Endothelial cell of umbilical vein (primary cell): ENCODE measurements around the gene REP15. TPM values are rescaled to one million over a fixed set of nuclear protein-coding genes. Genes with fewer than 3 reads are reported as not detected.

Experiments
- BruUV-seq: library from RNA; stranded (reverse); fragments of 400-500 nt; replicated peaks from 2 replicates; lab custom pipeline; 2021; lab: Mats Ljungman, UMichigan
- CTCF ChIA-PET: fragments of 300-600, 350-600 bp; sonication (Branson Sonifier 250); formaldehyde crosslinking; loops from one replicate; lab custom pipeline; 2021; ENCODE audit warnings: antibody characterized with exemption, inconsistent platforms; lab: Charles Lee
- POLR2A ChIA-PET: fragments of 300-600, 350-600 bp; sonication (Branson Sonifier 250); formaldehyde crosslinking; loops from one replicate; lab custom pipeline; 2021; ENCODE audit warnings: antibody characterized with exemption, inconsistent platforms; lab: Charles Lee
- DNase-seq: peaks from one replicate; pipeline ENCODE4 v3.0.0-alpha.2; 2011; ENCODE audit warnings: low read depth, low spot score
- FAIRE-seq: peaks from 2 replicates; lab custom pipeline; 2011; peaks lifted over from hg19 to GRCh38; lab: Jason Lieb, UNC
- H2AFZ ChIP-seq: 2 replicates; pipeline ENCODE4 v1.6.0; 2012; ENCODE audit warnings: low read depth, low read length, control low read depth, inconsistent platforms
- H3K27ac ChIP-seq: 2 replicates; pipeline ENCODE4 v1.5.1; 2011; ENCODE audit warnings: low read depth, mild to moderate bottlenecking, control low read depth, low read length, moderate library complexity; ENCODE audit not compliant: insufficient read depth
- H3K27me3 ChIP-seq, 2 experiments: 2 replicates each; pipeline versions ENCODE4 v1.6.0 to v1.6.1; 2011; ENCODE audit warnings: low read length in 2 of 2, mixed read lengths in 1 of 2; ENCODE audit not compliant: control insufficient read depth in 2 of 2, insufficient read depth in 2 of 2
- H3K36me3 ChIP-seq, 2 experiments: 2 replicates in 1 of 2; 3 replicates in 1 of 2; pipeline ENCODE4 v1.5.1; 2011; ENCODE audit warnings: low read length in 2 of 2, mild to moderate bottlenecking in 1 of 2, moderate library complexity in 1 of 2; ENCODE audit not compliant: control insufficient read depth in 2 of 2, insufficient read depth in 2 of 2; ENCODE audit errors: extremely low read depth in 1 of 2
- H3K4me1 ChIP-seq: 3 replicates; pipeline ENCODE4 v1.5.1; 2011; ENCODE audit warnings: mild to moderate bottlenecking, low read length; ENCODE audit not compliant: control insufficient read depth, insufficient read depth; ENCODE audit errors: extremely low read depth
- H3K4me2 ChIP-seq: 2 replicates; pipeline ENCODE4 v1.6.1; 2011; ENCODE audit warnings: low read length, control low read depth, mixed read lengths; ENCODE audit not compliant: insufficient read depth
- H3K4me3 ChIP-seq, 3 experiments: fragments of 200-600 bp in 1 of 3; sonication (generic), shearing (Covaris generic) in 1 of 3; replicated peaks in 1 of 3; 2 replicates each; pipeline ENCODE4 v1.5.1; 2011 to 2016; ENCODE audit warnings: control low read depth in 3 of 3, low read length in 3 of 3, mild to moderate bottlenecking in 2 of 3, inconsistent platforms in 1 of 3, low read depth in 1 of 3, moderate library complexity in 1 of 3; ENCODE audit not compliant: insufficient read depth in 1 of 3
- H3K79me2 ChIP-seq: 2 replicates; pipeline ENCODE4 v1.6.0; 2012; ENCODE audit warnings: low read length, inconsistent platforms; ENCODE audit not compliant: control insufficient read depth, insufficient read depth
- H3K9ac ChIP-seq: replicated peaks from 2 replicates; pipeline ENCODE3; 2011; ENCODE audit warnings: low read length, control low read depth; ENCODE audit not compliant: insufficient read depth; ENCODE audit errors: extremely low read depth
- H3K9me1 ChIP-seq: replicated peaks from 3 replicates; pipeline ENCODE4 v1.6.0; 2011; ENCODE audit warnings: mild to moderate bottlenecking, low read length; ENCODE audit not compliant: control insufficient read depth, insufficient read depth; ENCODE audit errors: extremely low read depth
- H3K9me3 ChIP-seq: replicated peaks from 2 replicates; pipeline ENCODE4 v1.5.1; 2012; ENCODE audit warnings: low read length, inconsistent platforms; ENCODE audit not compliant: control insufficient read depth, insufficient read depth
- H4K20me1 ChIP-seq: replicated peaks from 2 replicates; pipeline ENCODE3; 2011; ENCODE audit warnings: mild to moderate bottlenecking, low read length; ENCODE audit not compliant: control insufficient read depth, insufficient read depth; ENCODE audit errors: extremely low read depth
- EZH2 ChIP-seq: IDR thresholded peaks from 2 replicates; pipeline ENCODE4 v1.6.1; 2012; ENCODE audit warnings: borderline replicate concordance, low read depth, mild to moderate bottlenecking, moderate library complexity, low read length, inconsistent platforms; ENCODE audit not compliant: severe bottlenecking
- FOS ChIP-seq: IDR thresholded peaks from 2 replicates; pipeline ENCODE4 v1.6.1; 2011; ENCODE audit warnings: mild to moderate bottlenecking, low read length, moderate library complexity, borderline replicate concordance; ENCODE audit not compliant: insufficient read depth
- GATA2 ChIP-seq: IDR thresholded peaks from 2 replicates; pipeline ENCODE4 v1.7.0; 2011; ENCODE audit warnings: low read depth, mild to moderate bottlenecking, moderate library complexity, mixed read lengths, low read length; ENCODE audit not compliant: insufficient read length, insufficient read depth
- JUN ChIP-seq: IDR thresholded peaks from 2 replicates; pipeline ENCODE4 v1.6.1; 2011; ENCODE audit warnings: borderline replicate concordance, low read depth; ENCODE audit not compliant: insufficient read length, insufficient read depth
- MYC ChIP-seq: IDR thresholded peaks from one replicate; pipeline ENCODE4 v1.6.1; 2011; ENCODE audit warnings: mild to moderate bottlenecking, low read depth, low read length
- POLR2A ChIP-seq: IDR thresholded peaks from 2 replicates; pipeline ENCODE4 v1.6.1; 2012; ENCODE audit warnings: low read depth, mild to moderate bottlenecking, control low read depth, low read length
- dilution Hi-C: fragments of 300-500 bp; cut with MboI; formaldehyde crosslinking; loops from one replicate; pipeline ENCODE4 v1.15.0; 2019; ENCODE audit warnings: low sequenced_read_pairs; ENCODE audit not compliant: extremely low pct_ligation_motif_present
- intact Hi-C: fragments of 100-400 bp; cut with micrococcal nuclease; formaldehyde crosslinking; loops from one replicate; pipeline ENCODE4 v1.10.0; 2022
- polyA plus RNA-seq, 4 experiments: library from polyadenylated mRNA; depleted of rRNA in 3 of 4; stranded (reverse) in 3 of 4; unstranded in 1 of 4; fragments of >200 nt; gene quantifications; 2 replicates each; pipeline versions ENCODE4 v1.2.1 to v1.2.3, GENCODE V29; 2011 to 2012; ENCODE audit warnings: missing spikeins in 1 of 4
- total RNA-seq: library from RNA; stranded (reverse); gene quantifications from 2 replicates; pipeline ENCODE4 v1.2.3, GENCODE V29; 2021
- TF ChIP-seq, protein P1 (sequence below): IDR thresholded peaks from 2 replicates; pipeline ENCODE4 v1.6.1; 2011; ENCODE audit not compliant: insufficient read depth, insufficient read length
- TF ChIP-seq, protein P2 (sequence below), 2 donors: IDR thresholded peaks; 1 replicate in 1 of 2; 2 replicates in 1 of 2; pipeline ENCODE4 v1.5.1; 2011; ENCODE audit warnings: low read length in 2 of 2, mild to moderate bottlenecking in 2 of 2, moderate library complexity in 2 of 2, control low read depth in 1 of 2, inconsistent platforms in 1 of 2, low read depth in 1 of 2; ENCODE audit not compliant: insufficient read depth in 1 of 2; ENCODE audit errors: extremely low read depth in 1 of 2

The REP15 gene
- total and polyA plus RNA-seq, 2 donors (not counting 3 experiments of a cell fraction or from before 2014, with no cell fraction given), result 0.94 to 4.8 TPM

DNA sequence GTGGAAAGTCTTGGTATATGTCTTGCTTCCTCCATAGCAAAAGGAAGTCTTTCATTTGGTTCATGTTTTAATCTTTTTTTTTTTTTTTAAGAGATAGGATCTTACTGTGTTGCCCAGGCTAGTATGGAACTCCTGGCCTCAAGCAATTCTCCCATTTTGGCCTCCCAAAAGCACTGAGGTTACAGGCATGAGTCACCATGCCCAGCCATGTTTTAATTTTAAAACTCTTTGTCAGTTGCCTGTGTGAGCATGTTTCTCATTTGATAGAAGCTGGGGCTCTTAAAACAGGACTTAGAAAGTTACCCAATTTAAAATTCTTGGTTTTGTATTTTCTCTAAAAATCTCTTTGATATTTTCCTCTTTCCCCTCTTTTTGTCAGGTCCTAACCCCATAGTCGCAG lies 45.0 kb upstream of the REP15 start:
- Histone ChIP-seq H3K79me2 (no peaks in the 10 kb centered on the region), H3K4me1 (peaks cover 8% of the 10 kb centered on the region), H3K9ac (no peak overlapping the region), H4K20me1 (no peaks in the 10 kb centered on the region), H3K9me1 (no peaks in the 10 kb centered on the region), H3K27me3 (no peaks in the 10 kb centered on the region), H3K27ac (no peak overlapping the region), H3K9me3 (no peaks in the 10 kb centered on the region), H3K4me2 (no peak overlapping the region), H3K36me3 (peaks cover 0 to under 1% of the 10 kb centered on the region in 2 experiments), H2AFZ (no peak overlapping the region), H3K4me3 (no peak overlapping the region)
- intact Hi-C loops (loop anchor here (5.0 kb wide), 1 partner anchor 319 kb away; the partner anchor contains the start of gene BMAL2), dilution Hi-C loops (no loop called here)
- ChIA-PET CTCF (interaction anchor here (1.0 to 2.1 kb wide), 3 partner anchors 127 to 227 kb away, joined by 5 to 8 read pairs (median 6); partner anchors contain the start of gene PPFIBP1), POLR2A (no interaction called here)
- FAIRE-seq, result no peak
- BruUV-seq, result no TSS peak
- DNase-seq, result no peak
- TF ChIP-seq, protein P1, sequence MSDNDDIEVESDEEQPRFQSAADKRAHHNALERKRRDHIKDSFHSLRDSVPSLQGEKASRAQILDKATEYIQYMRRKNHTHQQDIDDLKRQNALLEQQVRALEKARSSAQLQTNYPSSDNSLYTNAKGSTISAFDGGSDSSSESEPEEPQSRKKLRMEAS, result no peak

DNA sequence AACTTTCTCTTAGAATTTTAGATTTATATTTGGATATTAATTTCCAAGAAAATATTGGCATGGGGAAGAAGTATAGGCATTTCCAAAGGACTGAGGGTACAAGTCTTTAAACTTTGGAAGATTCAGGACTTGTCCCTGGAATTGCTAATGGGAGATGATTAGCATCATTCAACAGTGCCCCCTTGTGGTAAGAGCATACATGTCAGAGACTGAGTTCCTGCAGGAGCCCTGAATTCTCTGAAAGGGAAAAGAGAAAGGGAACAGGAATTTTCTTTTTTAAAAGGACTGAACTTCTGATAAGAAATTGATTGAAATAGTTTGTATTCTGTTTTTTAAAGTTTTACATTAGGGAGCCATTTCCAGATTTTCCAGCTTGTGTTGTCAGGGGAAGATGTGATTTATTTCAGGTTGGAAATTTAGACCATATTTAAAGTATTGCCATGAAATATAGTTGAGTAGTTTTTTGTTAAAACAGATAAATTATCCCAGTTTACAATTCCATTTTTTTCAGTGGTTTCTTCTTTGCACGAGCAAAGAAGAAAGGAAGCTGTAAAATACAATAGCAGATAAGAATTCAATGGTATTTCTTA lies 44.0 kb upstream of the REP15 start:
- Histone ChIP-seq H3K9me1 (no peaks in the 10 kb centered on the region), H3K79me2 (no peaks in the 10 kb centered on the region), H3K9ac (no peak overlapping the region), H4K20me1 (no peaks in the 10 kb centered on the region), H3K4me1 (peaks cover 8% of the 10 kb centered on the region), H3K4me2 (no peak overlapping the region), H3K4me3 (no peak overlapping the region), H3K9me3 (no peaks in the 10 kb centered on the region), H2AFZ (no peak overlapping the region), H3K27ac (no peak overlapping the region), H3K27me3 (no peaks in the 10 kb centered on the region), H3K36me3 (peaks cover 2% of the 10 kb centered on the region in 2 experiments)
- FAIRE-seq (peak; percentile 70), DNase-seq (peak; percentile 86)
- CTCF ChIA-PET, result interaction anchor here (0.7 to 3.4 kb wide), 10 partner anchors 10 to 333 kb away, joined by 3 to 23 read pairs (median 3); partner anchors contain the start of gene BMAL2
- BruUV-seq, result no TSS peak
- TF ChIP-seq, protein P2, sequence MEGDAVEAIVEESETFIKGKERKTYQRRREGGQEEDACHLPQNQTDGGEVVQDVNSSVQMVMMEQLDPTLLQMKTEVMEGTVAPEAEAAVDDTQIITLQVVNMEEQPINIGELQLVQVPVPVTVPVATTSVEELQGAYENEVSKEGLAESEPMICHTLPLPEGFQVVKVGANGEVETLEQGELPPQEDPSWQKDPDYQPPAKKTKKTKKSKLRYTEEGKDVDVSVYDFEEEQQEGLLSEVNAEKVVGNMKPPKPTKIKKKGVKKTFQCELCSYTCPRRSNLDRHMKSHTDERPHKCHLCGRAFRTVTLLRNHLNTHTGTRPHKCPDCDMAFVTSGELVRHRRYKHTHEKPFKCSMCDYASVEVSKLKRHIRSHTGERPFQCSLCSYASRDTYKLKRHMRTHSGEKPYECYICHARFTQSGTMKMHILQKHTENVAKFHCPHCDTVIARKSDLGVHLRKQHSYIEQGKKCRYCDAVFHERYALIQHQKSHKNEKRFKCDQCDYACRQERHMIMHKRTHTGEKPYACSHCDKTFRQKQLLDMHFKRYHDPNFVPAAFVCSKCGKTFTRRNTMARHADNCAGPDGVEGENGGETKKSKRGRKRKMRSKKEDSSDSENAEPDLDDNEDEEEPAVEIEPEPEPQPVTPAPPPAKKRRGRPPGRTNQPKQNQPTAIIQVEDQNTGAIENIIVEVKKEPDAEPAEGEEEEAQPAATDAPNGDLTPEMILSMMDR (IDR thresholded peaks at IDR 0.05; ENCODE audit: extremely low read depth in 1 of 2, insufficient read depth in 1 of 2, low read depth in 1 of 2, low read length in 2 of 2), result peak; percentile 67 to 69
- TF ChIP-seq JUN (no peak), POLR2A (no peak), FOS (no peak), MYC (no peak), EZH2 (no peak), GATA2 (no peak)
- TF ChIP-seq, protein P1, result no peak
- POLR2A ChIA-PET, result no interaction called here
- dilution Hi-C loops, result no loop called here
- intact Hi-C loops, result loop anchor here (1.0 to 5.0 kb wide), 6 partner anchors 127 to 320 kb away; partner anchors contain the start of gene BMAL2
